SH-SY5Y (cell line): Measurements from ENCODE around the gene SLTM.

ENCODE experiments used
- GATA2 ChIP-seq: IDR thresholded peaks from 2 replicates; pipeline ENCODE4 v1.6.1; 2011; ENCODE audit warnings: mild to moderate bottlenecking, low read depth, low read length
- GATA3 ChIP-seq: IDR thresholded peaks from 2 replicates; pipeline ENCODE4 v1.6.1; 2011; ENCODE audit warnings: low read depth, mild to moderate bottlenecking, low read length, moderate library complexity

DNA sequence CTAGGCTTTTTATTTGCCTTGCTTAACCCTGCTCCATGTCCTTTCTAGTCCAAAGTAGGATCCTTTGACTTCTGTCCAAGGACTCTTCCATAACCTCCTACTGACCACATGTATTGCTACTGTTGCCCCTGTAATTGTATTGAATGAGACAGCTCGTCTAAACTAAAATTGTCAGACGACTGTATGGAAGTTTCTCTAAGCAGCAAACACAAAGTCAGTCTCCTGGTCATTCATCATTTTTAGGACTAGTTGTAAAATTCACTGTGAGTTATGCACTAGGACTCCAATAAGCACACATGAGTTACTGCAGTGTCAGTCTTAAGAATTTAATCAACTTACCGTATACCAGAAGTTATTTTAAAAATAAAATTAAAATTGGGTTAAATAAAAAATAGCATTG is 32.8 kb downstream of the SLTM start:
- TF ChIP-seq GATA2 (no peak), GATA3 (no peak)
